SK-N-SH (cell line): ENCODE results near the gene TUBA8. TPM values are rescaled to one million over a fixed set of nuclear protein-coding genes. Genes with fewer than 3 reads are reported as not detected.

Source experiments
- CTCF ChIA-PET: fragments of 300-600, 350-600 bp; formaldehyde crosslinking; extraction: SDS; loops from one replicate; lab custom pipeline; 2021; lab: Yijun Ruan, JAX
- POLR2A ChIA-PET: fragments of 350-600 bp; sonication (Branson Sonifier 250); formaldehyde crosslinking; extraction: SDS; loops from one replicate; lab custom pipeline; 2020; ENCODE audit warnings: antibody characterized with exemption, inconsistent platforms; lab: Yijun Ruan, JAX
- DNase-seq: peaks from one replicate; pipeline ENCODE4 v3.0.0; 2012
- H2AFZ ChIP-seq: fragments of 200-600 bp; sonication (generic); 2 replicates; pipeline ENCODE4 v1.8.1; 2016; ENCODE audit warnings: antibody characterized with exemption, mild to moderate bottlenecking, low read depth
- H3F3A ChIP-seq: fragments of 200-600 bp; sonication (generic); replicated peaks from 2 replicates; pipeline ENCODE3; 2016; ENCODE audit warnings: antibody characterized with exemption, mild to moderate bottlenecking; ENCODE audit not compliant: insufficient read depth
- H3K27ac ChIP-seq, 2 experiments: fragments of 200-500 bp in 1 of 2; fragments of 200-600 bp in 1 of 2; sonication (Bioruptor generic) in 1 of 2; sonication (generic), shearing (Covaris generic) in 1 of 2; 2 replicates each; pipeline versions ENCODE4 v1.5.1 to v1.6.1; 2014 to 2016; ENCODE audit warnings: low read depth in 2 of 2, inconsistent platforms in 1 of 2, low read length in 1 of 2, mild to moderate bottlenecking in 1 of 2, mixed read lengths in 1 of 2
- H3K27me3 ChIP-seq: fragments of 200-600 bp; sonication (generic), shearing (Covaris generic); 2 replicates; pipeline ENCODE4 v1.6.1; 2016; ENCODE audit warnings: mixed run types; ENCODE audit not compliant: insufficient read depth
- H3K36me3 ChIP-seq, 2 experiments: fragments of 200-500 bp in 1 of 2; fragments of 200-600 bp in 1 of 2; sonication (Bioruptor generic) in 1 of 2; sonication (generic) in 1 of 2; replicated peaks in 1 of 2; 2 replicates each; pipeline versions ENCODE3 to v1.5.1; 2014 to 2016; ENCODE audit warnings: low read length in 1 of 2, mild to moderate bottlenecking in 1 of 2; ENCODE audit not compliant: insufficient read depth in 2 of 2, control insufficient read depth in 1 of 2
- H3K4me1 ChIP-seq, 2 experiments: fragments of 200-500 bp in 1 of 2; fragments of 200-600 bp in 1 of 2; sonication (Bioruptor generic) in 1 of 2; sonication (generic), shearing (Covaris generic) in 1 of 2; 2 replicates each; pipeline versions ENCODE4 v1.5.1 to v1.6.1; 2014 to 2016; ENCODE audit warnings: low read depth in 1 of 2, low read length in 1 of 2, mixed run types in 1 of 2; ENCODE audit not compliant: insufficient read depth in 2 of 2, control insufficient read depth in 1 of 2
- H3K4me2 ChIP-seq: fragments of 200-600 bp; sonication (generic), shearing (Covaris generic); 2 replicates; pipeline ENCODE4 v1.6.1; 2017; ENCODE audit warnings: mixed run types
- H3K4me3 ChIP-seq, 2 experiments: fragments of 200-500 bp in 1 of 2; fragments of 200-600 bp in 1 of 2; sonication (Bioruptor generic) in 1 of 2; sonication (generic), shearing (Covaris generic) in 1 of 2; 2 replicates each; pipeline versions ENCODE4 v1.5.1 to v1.8.1; 2014 to 2016; ENCODE audit warnings: low read depth in 2 of 2, inconsistent platforms in 1 of 2, low read length in 1 of 2, mild to moderate bottlenecking in 1 of 2, mixed read lengths in 1 of 2, moderate library complexity in 1 of 2
- H3K79me2 ChIP-seq: fragments of 200-600 bp; sonication (generic); 2 replicates; pipeline ENCODE4 v1.8.1; 2017; ENCODE audit warnings: mild to moderate bottlenecking; ENCODE audit not compliant: insufficient read depth
- H3K9ac ChIP-seq: fragments of 200-600 bp; sonication (generic); 2 replicates; pipeline ENCODE4 v1.6.1; 2017; ENCODE audit warnings: mixed run types
- H3K9me2 ChIP-seq: fragments of 200-600 bp; sonication (generic); 2 replicates; pipeline ENCODE4 v1.6.1; 2017; ENCODE audit warnings: mixed run types
- H3K9me3 ChIP-seq: fragments of 200-600 bp; sonication (generic); 2 replicates; pipeline ENCODE4 v1.6.1; 2017; ENCODE audit warnings: mixed run types, mild to moderate bottlenecking, moderate library complexity
- H4K20me1 ChIP-seq: fragments of 200-600 bp; sonication (generic); 2 replicates; pipeline ENCODE4 v1.6.1; 2017; ENCODE audit warnings: mild to moderate bottlenecking, mixed run types; ENCODE audit not compliant: insufficient read depth
- CHD2 ChIP-seq: fragments of 150-350 bp; IDR thresholded peaks from 2 replicates; pipeline ENCODE4 v1.6.1; 2018; ENCODE audit warnings: low read length; ENCODE audit not compliant: partially characterized antibody
- CTCF ChIP-seq: fragments of 200-600 bp; sonication (generic); IDR thresholded peaks from 2 replicates; pipeline ENCODE4 v1.6.1; 2017; ENCODE audit warnings: antibody characterized with exemption, mild to moderate bottlenecking, moderate library complexity
- ELF1 ChIP-seq: IDR thresholded peaks from 2 replicates; pipeline ENCODE4 v1.4.0; 2012
- EP300 ChIP-seq, 2 experiments: IDR thresholded peaks; 2 replicates each; pipeline versions ENCODE4 v1.4.0 to v1.6.1; 2012; ENCODE audit warnings: borderline replicate concordance in 1 of 2, low read depth in 1 of 2, low read length in 1 of 2
- FOXJ3 ChIP-seq: sonication (generic); formaldehyde crosslinking; IDR thresholded peaks from 2 replicates; pipeline ENCODE4 v1.5.1; 2020; ENCODE audit warnings: mild to moderate bottlenecking, missing genetic modification reagents
- GABPA ChIP-seq: IDR thresholded peaks from 2 replicates; pipeline ENCODE4 v1.4.0; 2012; ENCODE audit warnings: low read depth, mild to moderate bottlenecking
- GATA2 ChIP-seq: sonication (generic); formaldehyde crosslinking; IDR thresholded peaks from 2 replicates; pipeline ENCODE4 v1.5.0; 2020; ENCODE audit warnings: mild to moderate bottlenecking, missing genetic modification reagents
- JUND ChIP-seq: IDR thresholded peaks from 2 replicates; pipeline ENCODE4 v1.4.0; 2012
- MEF2A ChIP-seq: IDR thresholded peaks from 2 replicates; pipeline ENCODE4 v1.4.0; 2012; ENCODE audit warnings: low read depth, borderline replicate concordance
- MXI1 ChIP-seq: IDR thresholded peaks from 2 replicates; pipeline ENCODE4 v1.6.1; 2012; ENCODE audit warnings: mild to moderate bottlenecking, low read depth, low read length, improper control_type of control experiment
- NFIC ChIP-seq: IDR thresholded peaks from 2 replicates; pipeline ENCODE4 v1.4.0; 2012; ENCODE audit warnings: borderline replicate concordance
- NRF1 ChIP-seq: IDR thresholded peaks from 2 replicates; pipeline ENCODE4 v1.6.1; 2012; ENCODE audit warnings: low read depth, mild to moderate bottlenecking, low read length
- RXRA ChIP-seq: IDR thresholded peaks from 2 replicates; pipeline ENCODE4 v1.4.0; 2012; ENCODE audit warnings: low read depth, mild to moderate bottlenecking, borderline replicate concordance
- SIN3A ChIP-seq: IDR thresholded peaks from 2 replicates; pipeline ENCODE4 v1.6.1; 2012; ENCODE audit warnings: low read depth, mild to moderate bottlenecking, low read length, moderate library complexity, borderline replicate concordance
- TAF1 ChIP-seq: IDR thresholded peaks from 2 replicates; pipeline ENCODE4 v1.6.1; 2012; ENCODE audit warnings: low read depth, mild to moderate bottlenecking, low read length, moderate library complexity, borderline replicate concordance
- TCF12 ChIP-seq: IDR thresholded peaks from 2 replicates; pipeline ENCODE4 v1.4.0; 2012
- TEAD4 ChIP-seq: IDR thresholded peaks from 2 replicates; pipeline ENCODE4 v1.4.0; 2012; ENCODE audit warnings: mild to moderate bottlenecking, borderline replicate concordance; ENCODE audit not compliant: insufficient read depth
- WGBS: methylation state at CpG from one replicate; pipeline ENCODE4 v1.1.6; 2017; ENCODE audit warnings: low lambda C conversion rate; 5-methylcytosine and 5-hydroxymethylcytosine counted together
- polyA plus RNA-seq, 3 experiments: library from polyadenylated mRNA; depleted of rRNA; stranded (reverse); fragments of >200 nt; gene quantifications; 2 replicates each; pipeline ENCODE4 v1.2.3, GENCODE V29; 2012
- TF ChIP-seq, protein P1 (sequence below): IDR thresholded peaks from 2 replicates; pipeline ENCODE4 v1.4.0; 2012; ENCODE audit warnings: low read depth, borderline replicate concordance
- TF ChIP-seq, protein P2 (sequence below): IDR thresholded peaks from 2 replicates; pipeline ENCODE4 v1.4.0; 2012; ENCODE audit warnings: low read depth, borderline replicate concordance
- TF ChIP-seq, protein P3 (sequence below): IDR thresholded peaks from 2 replicates; pipeline ENCODE4 v1.4.0; 2012; ENCODE audit warnings: low read depth

The TUBA8 gene
- polyA plus RNA-seq, 1 of the 3 experiments (the other 2 are of a cell fraction) = 1.7 TPM

- Histone ChIP-seq H3F3A (no peaks in the 10 kb centered on the region), H3K4me1 (no peaks in the 10 kb centered on the region), H3K9ac (no peak overlapping the region), H3K27me3 (no peaks in the 10 kb centered on the region), H3K36me3 (no peaks in the 10 kb centered on the region), H3K9me3 (no peaks in the 10 kb centered on the region), H3K4me2 (no peak overlapping the region), H3K79me2 (no peaks in the 10 kb centered on the region), H4K20me1 (no peaks in the 10 kb centered on the region), H3K27ac (no peak overlapping the region), H2AFZ (no peak overlapping the region), H3K9me2 (no peaks in the 10 kb centered on the region), H3K4me3 (no peak overlapping the region)
- DNase-seq = no peak
- TF ChIP-seq, protein P1, sequence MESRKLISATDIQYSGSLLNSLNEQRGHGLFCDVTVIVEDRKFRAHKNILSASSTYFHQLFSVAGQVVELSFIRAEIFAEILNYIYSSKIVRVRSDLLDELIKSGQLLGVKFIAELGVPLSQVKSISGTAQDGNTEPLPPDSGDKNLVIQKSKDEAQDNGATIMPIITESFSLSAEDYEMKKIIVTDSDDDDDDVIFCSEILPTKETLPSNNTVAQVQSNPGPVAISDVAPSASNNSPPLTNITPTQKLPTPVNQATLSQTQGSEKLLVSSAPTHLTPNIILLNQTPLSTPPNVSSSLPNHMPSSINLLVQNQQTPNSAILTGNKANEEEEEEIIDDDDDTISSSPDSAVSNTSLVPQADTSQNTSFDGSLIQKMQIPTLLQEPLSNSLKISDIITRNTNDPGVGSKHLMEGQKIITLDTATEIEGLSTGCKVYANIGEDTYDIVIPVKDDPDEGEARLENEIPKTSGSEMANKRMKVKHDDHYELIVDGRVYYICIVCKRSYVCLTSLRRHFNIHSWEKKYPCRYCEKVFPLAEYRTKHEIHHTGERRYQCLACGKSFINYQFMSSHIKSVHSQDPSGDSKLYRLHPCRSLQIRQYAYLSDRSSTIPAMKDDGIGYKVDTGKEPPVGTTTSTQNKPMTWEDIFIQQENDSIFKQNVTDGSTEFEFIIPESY = no peak
- TF ChIP-seq SIN3A = no peak
- no peak for TF ChIP-seq CTCF
- TF ChIP-seq FOXJ3 (CRISPR knock-in tag) = no peak
- TF ChIP-seq MXI1 = no peak
- ChIA-PET CTCF (no interaction called here), POLR2A (no interaction called here)
- 98% methylated on average over 5 of the region's 5 CpGs for whole genome bisulfite sequencing
These were observed 37.2 kb downstream of the TUBA8 start for GRCh38 chr22:18147791-18148190.

GRCh38 chr22:18148293-18148965, 37.8 kb downstream of the TUBA8 start:
- CTCF ChIA-PET = no interaction called here
- no peak for DNase-seq
- Histone ChIP-seq H3K79me2 (no peaks in the 10 kb centered on the region), H3F3A (no peaks in the 10 kb centered on the region), H3K4me3 (no peak overlapping the region), H2AFZ (no peak overlapping the region), H3K36me3 (no peaks in the 10 kb centered on the region), H3K9ac (no peak overlapping the region), H3K27me3 (no peaks in the 10 kb centered on the region), H3K9me2 (no peaks in the 10 kb centered on the region), H3K9me3 (no peaks in the 10 kb centered on the region), H3K4me2 (no peak overlapping the region), H4K20me1 (no peaks in the 10 kb centered on the region), H3K4me1 (no peaks in the 10 kb centered on the region), H3K27ac (no peak overlapping the region)
- POLR2A ChIA-PET = no interaction called here
- no peak for TF ChIP-seq GATA2
- no peak for TF ChIP-seq TAF1
- no peak for TF ChIP-seq TCF12
- TF ChIP-seq, protein P2, sequence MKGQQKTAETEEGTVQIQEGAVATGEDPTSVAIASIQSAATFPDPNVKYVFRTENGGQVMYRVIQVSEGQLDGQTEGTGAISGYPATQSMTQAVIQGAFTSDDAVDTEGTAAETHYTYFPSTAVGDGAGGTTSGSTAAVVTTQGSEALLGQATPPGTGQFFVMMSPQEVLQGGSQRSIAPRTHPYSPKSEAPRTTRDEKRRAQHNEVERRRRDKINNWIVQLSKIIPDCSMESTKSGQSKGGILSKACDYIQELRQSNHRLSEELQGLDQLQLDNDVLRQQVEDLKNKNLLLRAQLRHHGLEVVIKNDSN = no peak
- TF ChIP-seq EP300 (IDR thresholded peaks at IDR 0.05; ENCODE audit: borderline replicate concordance in 1 of 2, low read depth in 1 of 2, low read length in 1 of 2) = no peak
- no peak for TF ChIP-seq ELF1
- TF ChIP-seq, protein P3, sequence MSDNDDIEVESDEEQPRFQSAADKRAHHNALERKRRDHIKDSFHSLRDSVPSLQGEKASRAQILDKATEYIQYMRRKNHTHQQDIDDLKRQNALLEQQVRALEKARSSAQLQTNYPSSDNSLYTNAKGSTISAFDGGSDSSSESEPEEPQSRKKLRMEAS = no peak
- no peak for TF ChIP-seq TEAD4
- no peak for TF ChIP-seq GABPA
- TF ChIP-seq, protein P1 = no peak
- no peak for TF ChIP-seq JUND
- no peak for TF ChIP-seq MXI1
- TF ChIP-seq RXRA = no peak
- TF ChIP-seq NRF1 = no peak
- TF ChIP-seq NFIC = no peak
- no peak for TF ChIP-seq MEF2A
- TF ChIP-seq CHD2 = no peak
- 98% methylated on average over 17 of the region's 17 CpGs for WGBS
